HG02642 (cell line): ENCODE data around the gene UBR1.
A peak's percentile ranks its signal among the peaks of the same experiment; 100 is the strongest.
"Not testable (repeated sequence)": the region's sequence is repeated elsewhere in the genome, so short reads cannot be mapped to it uniquely, and the experiment has no call there.

Experiments
- ATAC-seq: cut with Tn5 transposase; IDR thresholded peaks from one replicate; pipeline ENCODE4 v1.9.1; 2021; ENCODE audit warnings: mild to moderate bottlenecking; ENCODE audit not compliant: unreplicated experiment, poor library complexity

UBR1 gene

DNA sequence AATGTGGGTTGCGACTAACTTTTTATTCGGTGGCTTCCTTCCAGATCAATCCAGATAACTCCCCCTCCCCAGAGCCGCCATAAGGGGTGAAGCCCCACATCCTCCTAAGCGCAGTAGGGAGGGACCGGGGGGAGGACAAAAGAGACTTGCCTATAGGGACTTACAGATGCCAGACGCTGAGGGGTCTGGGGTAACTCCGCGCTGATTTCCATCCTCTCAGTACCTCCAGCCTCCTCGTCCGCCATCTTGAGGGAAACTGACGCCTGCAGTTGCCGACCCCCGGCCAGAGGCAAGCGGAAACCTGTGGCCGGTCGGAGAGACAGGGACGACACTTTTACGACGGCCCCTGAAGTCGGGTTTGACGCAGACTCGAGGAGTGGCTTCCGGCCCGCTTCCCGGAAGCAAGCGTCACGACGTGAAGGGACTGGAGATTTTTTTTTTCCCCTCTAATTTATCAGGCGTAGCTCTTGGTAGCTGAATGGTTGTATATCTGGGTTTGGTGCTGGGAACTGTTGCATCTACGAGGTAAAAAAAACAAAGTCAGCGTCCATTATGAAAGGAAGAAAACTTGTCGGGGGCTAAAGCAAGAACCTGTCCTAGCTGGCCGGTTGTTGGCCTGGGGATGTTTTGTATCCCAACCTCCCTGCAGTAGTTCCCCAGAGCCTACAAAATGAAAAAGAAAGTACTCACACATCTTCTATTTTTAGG is at the start of gene UBR1:
UBR1 (minus strand) TSS at position 261 of the 708 bp plus-strand sequence; CDS start at position 245, 16 bp downstream.
- peak; percentile 91 for ATAC-seq

- no peak for ATAC-seq
Observed at GRCh38 chr15:43153269-43153668, 47.4 kb upstream of the UBR1 start.

DNA sequence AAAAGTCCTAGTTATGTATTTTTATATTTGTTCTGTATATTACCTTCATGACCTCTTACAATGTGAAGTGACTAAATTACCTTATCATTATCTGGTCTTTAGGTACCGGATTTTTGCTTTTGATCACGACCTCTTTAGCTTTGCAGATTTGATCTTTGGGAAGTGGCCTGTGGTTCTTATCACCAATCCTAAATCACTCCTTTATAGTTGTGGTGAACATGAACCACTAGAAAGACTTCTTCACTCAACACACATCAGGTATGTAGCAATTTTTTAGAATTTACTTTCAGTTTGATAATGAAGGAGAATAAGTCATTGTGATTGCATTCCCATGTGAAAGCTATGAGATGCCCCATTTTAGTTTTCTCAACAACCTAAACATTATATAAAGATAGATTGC is 45.9 kb upstream of the UBR1 start:
- ATAC-seq, result no peak

GRCh38 chr15:43150191-43150929 is 44.5 kb upstream of the UBR1 start:
- no peak for ATAC-seq

GRCh38 chr15:43146184-43146583 is 40.3 kb upstream of the UBR1 start:
- no peak for ATAC-seq

DNA sequence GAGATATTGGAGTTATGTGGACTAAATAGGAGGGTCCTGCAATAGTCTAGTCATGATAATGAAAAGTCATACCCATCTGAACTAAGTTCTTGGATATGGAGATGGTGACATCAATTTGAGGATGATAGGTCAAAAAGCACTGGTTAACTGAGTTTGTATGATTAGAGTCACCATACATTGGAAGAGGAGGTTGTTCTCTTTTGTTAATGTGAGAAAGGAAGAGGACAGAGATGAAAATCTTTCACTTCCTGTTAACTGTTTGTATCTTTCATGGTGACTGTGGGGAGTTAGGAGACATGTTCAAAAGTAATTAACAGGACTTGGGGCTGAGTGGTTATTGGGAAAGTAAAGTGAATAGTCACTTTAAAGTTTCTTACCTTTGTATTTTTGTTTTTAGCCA is 38.7 kb upstream of the UBR1 start:
- no peak for ATAC-seq

GRCh38 chr15:43143203-43143941 is 37.5 kb upstream of the UBR1 start:
- ATAC-seq, result no peak

DNA sequence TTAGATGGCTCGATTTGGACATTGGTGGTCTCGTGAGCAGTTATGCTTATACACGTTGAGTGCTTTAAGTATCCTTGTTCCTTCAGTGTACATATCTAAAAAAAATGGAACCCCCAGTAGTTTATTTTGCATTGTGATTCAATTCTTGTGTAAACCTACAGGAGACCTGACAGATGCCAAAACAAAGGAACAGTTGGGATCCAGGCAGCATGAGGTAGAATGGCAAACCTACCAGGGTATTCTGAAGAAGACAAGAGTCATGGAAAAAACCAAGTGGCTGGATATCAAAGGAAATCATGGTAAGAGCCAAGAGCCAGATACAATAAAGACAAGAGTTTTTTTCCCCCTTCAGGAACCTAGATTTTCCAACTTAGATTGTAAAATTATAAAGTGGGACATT is 29.5 kb upstream of the UBR1 start:
- ATAC-seq, result no peak

GRCh38 chr15:43134157-43134635 is 28.4 kb upstream of the UBR1 start:
- ATAC-seq, result peak; percentile 9

DNA sequence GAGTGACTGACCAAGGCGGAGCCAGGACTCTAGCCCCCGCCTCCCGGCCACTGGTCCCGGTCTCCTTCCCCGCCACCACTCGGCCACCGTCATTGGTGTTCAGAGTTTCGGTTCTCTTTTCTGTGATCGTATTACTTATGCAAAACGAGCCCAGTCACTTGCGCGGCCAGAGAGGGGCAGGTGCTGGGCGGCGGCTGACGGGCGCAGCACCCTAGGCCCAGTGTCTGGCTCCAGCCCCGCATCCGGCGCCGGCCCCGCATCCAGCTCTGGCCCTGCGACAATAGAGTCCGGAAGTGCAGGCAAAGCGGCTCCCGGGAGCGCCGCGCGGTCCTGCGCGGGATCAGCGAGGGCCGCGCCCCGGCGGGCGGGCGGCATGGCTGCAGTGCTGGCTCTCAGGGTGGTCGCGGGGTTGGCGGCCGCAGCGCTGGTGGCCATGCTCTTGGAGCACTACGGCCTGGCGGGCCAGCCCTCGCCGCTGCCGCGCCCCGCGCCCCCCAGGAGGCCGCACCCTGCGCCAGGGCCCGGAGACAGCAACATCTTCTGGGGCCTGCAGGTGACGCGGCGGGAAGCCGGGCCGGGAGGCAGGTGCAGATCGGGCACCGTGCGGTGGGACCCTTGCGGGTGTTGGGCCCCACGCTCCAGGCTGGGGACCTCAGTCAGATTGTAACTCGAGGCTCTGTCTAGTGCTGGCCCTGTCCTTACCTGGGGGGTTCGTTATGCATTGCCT is 27.8 kb upstream of the UBR1 start, which contains the start of gene TMEM62:
TMEM62 (plus strand) TSS at position 157 of the 727 bp plus-strand sequence; CDS start at position 374, 217 bp downstream.
- peak; percentile 95 for ATAC-seq

DNA sequence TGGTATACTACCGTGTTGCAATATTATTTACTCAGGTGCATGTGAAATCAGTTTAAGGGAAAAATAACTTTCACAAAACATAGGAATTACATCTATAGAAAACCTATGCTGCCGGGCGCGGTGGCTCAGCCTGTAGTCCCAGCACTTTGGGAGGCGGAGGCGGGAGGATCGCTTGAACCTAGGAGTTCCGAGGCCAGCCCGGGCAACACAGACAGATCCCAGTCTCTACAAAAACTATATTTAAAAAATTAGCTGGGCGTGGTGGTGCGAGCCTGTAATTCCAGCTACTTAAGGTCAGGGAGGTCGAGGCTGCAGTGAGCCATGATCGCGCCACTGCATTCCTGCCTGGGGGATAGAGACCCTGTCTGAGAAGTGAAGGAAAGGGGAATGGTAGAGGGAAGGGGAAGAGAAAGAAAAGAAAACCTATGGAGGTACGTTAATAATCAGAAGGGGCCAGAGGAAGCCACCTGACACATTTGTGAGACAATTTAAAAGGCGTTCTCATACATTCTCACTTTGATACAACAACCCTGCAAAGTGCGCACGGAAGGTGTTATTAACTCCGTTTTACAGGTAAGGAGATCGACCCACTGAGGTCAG is 27.1 kb upstream of the UBR1 start:
- ATAC-seq, result no peak

DNA sequence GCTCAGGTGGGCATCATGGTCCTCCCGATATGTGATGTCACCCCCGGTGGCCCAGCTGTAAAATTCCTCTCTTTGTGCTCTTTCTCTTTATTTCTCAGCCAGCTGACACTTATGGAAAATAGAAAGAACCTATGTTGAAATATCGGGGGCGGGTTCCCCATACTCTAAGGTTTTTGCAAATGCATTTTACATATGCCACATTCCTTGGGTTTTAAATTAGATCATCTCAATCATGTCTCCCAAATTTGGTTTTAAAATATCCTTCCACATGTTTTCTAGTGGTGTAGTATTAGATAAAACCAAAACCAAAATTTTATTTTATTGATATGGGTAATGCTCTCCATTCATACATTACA is 23.1 kb upstream of the UBR1 start:
- ATAC-seq, result no peak

DNA sequence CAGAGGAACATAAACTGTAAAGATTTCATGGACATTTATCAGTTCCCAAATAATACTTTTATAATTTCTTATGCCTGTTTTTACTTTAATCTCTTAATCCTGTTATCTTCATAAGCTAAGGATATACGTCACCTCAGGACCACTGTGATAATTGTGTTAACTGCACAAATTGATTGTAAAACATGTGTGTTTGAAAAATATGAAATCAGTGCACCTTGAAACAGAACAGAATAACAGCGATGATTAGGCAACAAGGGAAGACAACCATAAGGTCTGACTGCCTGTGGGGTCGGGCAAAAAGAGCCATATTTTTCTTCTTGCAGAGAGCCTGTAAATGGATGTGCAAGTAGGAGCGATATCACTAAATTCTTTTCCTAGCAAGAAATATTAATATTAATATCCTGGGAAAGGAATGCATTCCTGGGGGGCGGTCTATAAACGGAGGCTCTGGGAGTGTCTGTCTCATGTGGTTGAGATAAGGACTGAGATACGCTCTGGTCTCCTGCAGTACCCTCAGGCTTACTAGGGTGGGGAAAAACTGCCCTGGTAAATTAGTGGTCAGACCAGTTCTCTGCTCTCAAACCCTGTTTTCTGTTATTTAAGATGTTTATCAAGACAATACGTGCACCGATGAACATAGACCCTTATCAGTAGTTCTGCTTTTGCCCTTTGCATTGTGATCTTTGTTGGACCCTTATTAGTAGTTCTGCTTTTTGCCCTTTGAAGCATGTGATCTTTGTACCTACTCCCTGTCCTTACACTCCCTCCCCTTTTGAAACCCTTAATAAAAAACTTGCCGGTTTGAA is 22.5 kb upstream of the UBR1 start:
- not testable (repeated sequence) for ATAC-seq

GRCh38 chr15:43127752-43128151 is 21.9 kb upstream of the UBR1 start:
- ATAC-seq, result no peak

- no peak for ATAC-seq
Observed at GRCh38 chr15:43126356-43126755, 20.5 kb upstream of the UBR1 start.

DNA sequence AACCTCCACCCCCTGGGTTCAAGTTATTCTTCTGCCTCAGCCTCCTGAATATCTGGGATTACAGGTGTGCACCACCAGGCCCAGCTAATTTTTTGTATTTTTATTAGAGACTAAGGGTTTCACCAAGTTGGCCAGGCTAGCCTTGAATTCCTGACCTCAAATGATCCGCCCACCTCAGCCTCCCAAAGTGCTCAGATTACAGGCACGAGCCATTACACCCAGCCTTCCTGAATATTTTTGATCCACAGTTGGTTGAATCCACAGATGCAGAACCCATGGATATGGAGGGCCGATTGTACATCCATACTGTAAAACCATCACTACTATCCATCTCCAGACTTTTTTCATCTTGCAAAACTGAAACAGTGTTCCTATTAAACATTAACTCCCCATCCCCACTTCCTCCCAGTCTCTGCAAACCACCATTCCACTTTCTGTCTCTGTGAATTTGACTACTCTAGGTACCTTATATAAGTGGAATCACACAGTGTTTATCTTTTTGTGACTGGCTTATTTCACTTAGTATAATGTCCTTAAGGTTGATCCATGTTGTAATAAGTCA is 19.3 kb upstream of the UBR1 start:
- no peak for ATAC-seq

- no peak for ATAC-seq
Observed at GRCh38 chr15:43121863-43122262, 16.0 kb upstream of the UBR1 start.

DNA sequence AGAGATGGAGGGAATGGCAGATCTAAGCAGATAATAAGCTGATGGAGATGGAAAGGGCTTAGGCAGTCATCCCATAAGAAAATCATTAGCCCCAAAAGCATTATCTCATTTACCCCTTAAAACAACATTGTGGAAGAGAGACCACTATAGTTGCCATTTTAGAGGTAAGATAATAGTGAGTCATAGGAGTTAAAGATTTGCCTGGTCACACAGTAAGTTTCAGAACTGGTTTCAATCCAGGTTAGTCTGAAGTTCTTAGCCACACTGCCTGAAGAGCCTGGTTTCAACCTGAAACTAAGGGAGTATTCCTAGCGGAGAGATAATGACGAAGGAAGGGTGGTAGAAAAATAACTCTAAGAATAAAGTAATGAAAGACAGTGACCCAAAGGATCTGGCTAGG is 13.0 kb upstream of the UBR1 start:
- no peak for ATAC-seq

DNA sequence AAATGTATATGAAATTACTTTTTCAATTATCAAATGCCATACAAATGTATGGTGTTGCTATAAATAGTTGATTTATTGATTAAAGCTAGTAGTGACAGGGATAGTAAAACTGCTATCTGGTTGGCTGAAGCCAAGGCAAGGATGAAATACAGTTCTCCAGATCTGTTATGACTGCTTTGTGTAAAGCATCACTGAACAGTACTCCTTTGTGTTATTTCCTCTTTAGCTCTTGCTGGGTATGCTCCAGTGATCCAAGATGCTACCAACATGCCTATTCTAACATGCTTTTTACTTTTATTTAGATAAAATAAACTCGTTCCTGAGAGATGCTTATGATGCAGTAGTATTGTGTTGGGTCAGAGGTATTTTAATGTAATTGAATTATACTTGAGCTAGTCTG is 12.4 kb upstream of the UBR1 start:
- ATAC-seq, result no peak
